ENCODE measurements around the gene MRPL45.
A peak's percentile ranks its signal among the peaks of the same experiment; 100 is the strongest.
"Not testable (repeated sequence)": the region's sequence is repeated elsewhere in the genome, so short reads cannot be mapped to it uniquely, and the experiment has no call there.

Gene MRPL45

DNA sequence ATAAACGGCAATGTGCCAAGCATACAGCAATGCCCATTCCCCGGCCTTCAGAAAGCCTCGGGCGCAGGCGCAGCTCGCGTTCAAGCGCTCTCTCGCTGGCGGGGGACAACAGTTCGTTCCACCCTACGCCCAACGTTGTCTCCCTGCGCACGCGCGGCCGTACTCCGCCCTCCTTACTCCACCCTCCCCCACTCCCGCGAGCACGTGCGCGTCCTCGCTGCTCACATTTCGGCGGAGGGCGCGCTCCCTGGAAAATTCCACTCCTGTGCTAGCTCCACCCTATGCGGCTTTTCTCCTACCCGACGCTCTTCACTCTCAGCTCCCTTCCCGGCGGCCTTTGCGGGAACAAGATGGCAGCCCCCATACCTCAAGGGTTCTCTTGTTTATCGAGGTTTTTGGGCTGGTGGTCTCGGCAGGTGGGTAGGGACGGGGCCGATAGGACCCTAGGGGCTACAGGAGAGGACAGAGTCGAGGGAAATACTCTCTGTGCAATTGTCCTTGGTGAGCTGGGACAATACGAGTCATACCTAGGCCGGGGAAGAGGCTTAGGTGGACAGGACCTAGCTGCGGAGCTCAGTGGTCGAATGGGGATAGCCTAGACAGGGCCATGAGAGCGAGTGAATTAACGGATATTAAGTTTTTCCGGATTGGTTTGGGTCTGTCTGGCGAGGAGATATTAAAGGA lies at the start of gene MRPL45:
Gene MRPL45, plus strand, starts transcription at position 335 of the 684 bp plus-strand sequence. Its CDS starts 16 bp downstream, at position 351.
- peak; percentile 95 for DNase-seq

DNA sequence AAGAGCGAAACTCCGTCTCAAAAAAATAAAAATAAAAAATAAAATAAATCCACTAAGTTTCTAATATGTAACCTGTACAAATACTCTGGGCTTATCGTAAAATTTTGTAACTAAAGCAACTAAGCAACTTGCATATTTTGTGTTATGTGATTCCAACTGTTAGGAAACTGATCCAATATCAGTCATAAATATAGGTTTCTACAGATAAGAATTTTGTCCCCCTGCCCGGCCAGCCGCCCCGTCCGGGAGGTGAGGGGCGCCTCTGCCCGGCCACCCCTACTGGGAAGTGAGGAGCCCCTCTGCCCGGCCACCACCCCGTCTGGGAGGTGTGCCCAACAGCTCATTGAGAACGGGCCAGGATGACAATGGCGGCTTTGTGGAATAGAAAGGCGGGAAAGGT lies 43.8 kb upstream of the MRPL45 start:
- DNase-seq, result not testable (repeated sequence)

- DNase-seq, result not testable (repeated sequence)
These were observed 42.6 kb upstream of the MRPL45 start for GRCh38 chr17:38254357-38254756.

DNA sequence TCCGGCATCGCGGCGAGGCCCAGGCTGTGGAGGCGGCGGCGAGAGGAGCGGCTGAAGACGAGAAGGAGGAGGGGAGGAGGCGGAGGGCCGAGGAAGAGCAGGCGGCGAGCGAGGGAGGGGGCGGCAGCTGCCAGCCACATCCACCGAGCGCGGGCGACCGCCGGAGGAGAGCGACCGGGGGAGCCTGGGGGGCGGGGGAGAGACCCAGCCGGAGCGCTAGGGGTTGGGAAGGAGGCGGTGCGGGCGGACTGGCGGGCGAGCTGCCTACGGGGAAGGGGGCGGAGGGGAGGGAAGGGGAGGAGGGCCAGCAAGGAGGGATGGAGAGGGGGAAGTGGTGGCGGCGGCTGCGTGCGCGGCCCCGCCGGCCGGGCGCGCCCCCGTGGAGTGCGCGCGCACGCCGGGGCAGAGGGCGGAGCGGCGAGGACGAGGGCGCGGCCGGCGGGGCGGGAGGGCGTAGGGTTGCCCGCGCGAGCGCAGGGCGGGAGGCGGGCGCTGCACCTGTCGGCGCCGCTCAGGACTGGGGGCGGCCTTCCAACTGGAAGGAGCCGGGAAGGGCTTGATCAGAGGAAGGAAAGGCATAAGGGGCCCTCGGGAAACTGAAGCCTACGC lies 39.9 kb upstream of the MRPL45 start:
- DNase-seq, result peak; percentile 73

DNA sequence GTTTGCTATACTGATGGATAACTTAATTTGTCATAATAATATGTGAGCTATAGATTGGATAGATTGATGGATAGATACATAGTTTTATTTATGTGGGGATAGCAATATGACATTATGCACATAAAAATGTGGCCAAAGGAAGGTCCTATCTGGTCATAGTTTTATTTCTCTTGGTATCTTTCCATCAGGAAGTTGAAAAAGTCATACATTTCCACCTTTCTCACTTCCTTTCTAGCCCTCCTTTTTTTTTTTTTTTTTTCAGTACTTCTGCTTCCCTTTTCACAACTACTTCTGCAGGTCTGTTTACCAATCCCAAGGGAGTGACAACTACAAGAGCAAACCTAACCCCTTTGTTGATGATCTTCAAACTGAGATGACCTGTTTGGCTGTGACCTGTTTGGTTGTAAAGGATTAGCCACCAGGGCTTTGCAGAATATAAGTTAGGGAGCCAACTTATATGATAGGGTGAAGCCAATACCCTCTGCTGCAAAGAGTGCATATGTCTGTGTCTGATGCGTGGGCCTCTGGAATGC lies 30.9 kb upstream of the MRPL45 start:
- DNase-seq, result not testable (repeated sequence)

DNA sequence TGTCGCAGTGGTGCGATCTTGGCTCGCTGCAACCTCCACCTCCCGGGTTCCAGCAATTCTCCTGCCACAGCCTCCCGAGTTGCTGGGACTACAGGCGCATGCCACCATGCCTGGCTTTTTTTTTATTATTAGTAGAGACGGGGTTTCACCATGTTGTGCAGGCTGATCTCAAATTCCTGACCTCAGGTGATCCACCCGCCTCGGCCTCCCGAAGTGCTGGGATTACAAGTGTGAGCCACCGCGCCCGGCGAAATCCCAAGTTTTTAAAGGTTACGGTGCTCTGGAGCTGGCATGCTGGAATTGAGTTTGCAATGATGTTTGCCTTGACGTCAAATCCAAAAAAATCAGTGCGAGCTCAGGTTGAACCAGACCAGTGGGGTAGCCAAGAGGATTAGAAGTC lies 30.4 kb upstream of the MRPL45 start:
- DNase-seq, result not testable (repeated sequence)

- not testable (repeated sequence) for DNase-seq
These were observed 28.8 kb upstream of the MRPL45 start for GRCh38 chr17:38268138-38268537.

DNA sequence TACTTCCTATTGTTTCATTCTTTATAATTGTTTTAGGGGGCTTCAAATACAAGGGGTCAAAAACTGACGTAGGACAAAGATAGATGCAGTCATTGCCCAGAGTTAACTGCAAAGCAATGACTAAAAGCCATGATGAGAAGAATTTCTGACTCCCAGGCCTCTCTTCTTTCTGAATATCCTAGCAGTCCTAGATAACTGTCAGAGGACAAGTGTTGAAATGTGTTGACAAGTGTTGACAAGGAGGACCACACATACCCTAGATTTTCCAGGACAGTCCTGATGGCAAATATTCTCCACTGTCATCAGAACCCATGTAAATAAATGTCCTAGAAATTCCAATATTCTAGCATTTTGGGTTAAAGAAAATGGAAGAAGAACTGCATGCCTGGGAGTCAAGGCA lies 27.9 kb upstream of the MRPL45 start:
- not testable (repeated sequence) for DNase-seq

DNA sequence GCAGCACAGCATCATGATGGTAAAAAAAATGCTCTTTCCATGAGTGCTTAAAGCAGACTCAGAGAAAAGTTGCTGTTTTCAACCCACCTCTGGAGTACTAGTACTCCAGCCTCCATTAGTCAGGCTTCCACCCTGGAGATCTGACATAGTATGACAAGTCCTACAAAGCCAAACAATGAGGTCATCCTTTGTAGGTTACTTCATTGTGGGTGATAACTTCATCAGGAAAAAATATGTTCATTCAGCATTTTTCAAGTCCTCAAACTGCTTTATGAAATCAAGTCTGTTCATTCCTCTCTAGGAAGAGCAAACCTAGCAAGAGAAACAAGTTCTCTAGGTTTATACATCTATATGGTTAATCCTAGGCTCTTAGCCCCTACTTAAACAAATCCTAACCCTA lies 27.4 kb upstream of the MRPL45 start:
- DNase-seq, result not testable (repeated sequence)

- DNase-seq, result not testable (repeated sequence)
These were observed 11.0 kb upstream of the MRPL45 start for GRCh38 chr17:38285994-38286393.

DNA sequence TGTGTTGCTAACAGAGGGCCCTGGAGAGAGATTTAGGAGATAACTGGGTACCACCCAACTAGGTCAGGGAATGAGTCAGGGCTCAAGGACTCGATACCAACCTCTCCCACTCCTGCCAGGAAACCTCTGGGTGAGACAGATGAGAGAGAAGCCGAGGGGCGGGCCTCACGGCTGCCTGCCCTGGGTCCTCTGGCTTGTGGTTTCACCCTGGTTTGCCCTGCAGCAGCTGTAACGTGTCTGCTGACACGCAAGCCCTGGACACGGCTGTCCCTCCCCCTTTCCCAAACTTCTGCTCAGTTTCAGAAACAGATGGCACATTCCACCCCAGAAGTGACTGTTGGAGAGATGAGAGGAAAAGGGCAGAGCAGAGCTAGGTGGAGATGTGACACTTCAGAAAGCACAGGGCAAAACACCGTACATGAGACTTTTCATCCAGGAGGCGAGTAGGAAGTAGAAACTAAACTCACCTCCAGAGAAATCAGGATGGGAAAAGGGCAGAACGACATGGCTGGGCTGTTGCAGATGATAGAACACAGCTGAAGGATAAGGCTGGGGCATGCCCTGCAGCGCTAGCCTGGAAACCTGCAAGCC lies 10.4 kb upstream of the MRPL45 start:
- not testable (repeated sequence) for DNase-seq

- DNase-seq, result peak; percentile 6
These were observed 8.6 kb upstream of the MRPL45 start for GRCh38 chr17:38288217-38288827.

GRCh38 chr17:38289760-38290159 lies 7.2 kb upstream of the MRPL45 start:
- not testable (repeated sequence) for DNase-seq

DNA sequence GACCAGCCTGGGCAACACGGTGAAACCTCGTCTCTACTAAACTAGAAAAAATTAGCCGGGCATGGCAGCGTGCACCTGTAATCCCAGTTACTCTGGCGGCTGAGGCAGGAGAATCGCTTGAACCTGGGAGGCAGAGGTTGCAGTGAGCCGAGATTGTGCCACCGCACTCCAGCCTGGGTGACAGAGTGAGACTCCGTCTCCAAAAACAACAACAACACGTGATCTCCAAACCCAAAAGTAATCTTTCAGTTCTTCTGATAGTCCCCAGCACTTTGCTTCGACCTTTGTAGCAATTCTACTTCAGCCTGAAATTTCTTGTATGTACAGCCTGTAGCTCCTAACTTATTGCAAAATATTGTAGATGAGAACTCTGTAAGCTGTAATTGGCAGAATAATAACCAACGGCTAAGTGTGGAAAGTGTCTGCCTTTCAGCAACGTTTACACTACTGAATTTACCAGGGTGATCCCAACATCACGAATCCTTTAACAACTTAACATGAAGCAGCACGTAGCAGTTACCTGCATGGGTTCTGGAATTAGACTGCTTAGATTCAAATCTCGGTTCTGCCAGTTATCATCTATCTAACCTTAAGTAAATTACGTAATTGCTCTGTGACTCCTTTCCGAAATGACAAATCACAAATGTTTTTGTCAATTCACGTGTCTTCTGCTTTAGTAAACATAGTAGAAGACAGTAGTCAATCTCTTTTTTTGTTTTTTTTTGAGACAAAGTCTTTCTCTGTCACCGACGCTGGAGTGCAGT lies 1.2 kb upstream of the MRPL45 start:
- DNase-seq, result not testable (repeated sequence)

DNA sequence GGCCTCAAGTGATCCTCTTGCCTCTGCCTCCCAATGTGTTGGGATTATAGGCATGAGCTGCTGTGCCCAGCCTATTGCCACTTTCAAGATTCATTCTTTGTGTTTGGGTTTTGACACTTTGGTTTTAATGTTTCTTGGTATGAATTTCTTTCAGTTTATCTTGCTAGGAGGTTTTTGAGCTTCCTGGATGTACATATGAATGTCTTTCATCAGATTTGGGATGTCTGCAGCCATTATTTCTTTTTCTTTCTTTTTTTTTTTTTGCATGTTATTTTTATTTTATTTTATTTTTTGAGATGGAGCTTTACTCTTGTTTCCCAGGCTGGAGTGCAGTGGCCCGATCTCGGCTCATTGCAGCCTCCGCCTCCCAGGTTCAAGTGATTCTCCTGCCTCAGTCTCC lies 18.5 kb downstream of the MRPL45 start:
- no peak for DNase-seq

DNA sequence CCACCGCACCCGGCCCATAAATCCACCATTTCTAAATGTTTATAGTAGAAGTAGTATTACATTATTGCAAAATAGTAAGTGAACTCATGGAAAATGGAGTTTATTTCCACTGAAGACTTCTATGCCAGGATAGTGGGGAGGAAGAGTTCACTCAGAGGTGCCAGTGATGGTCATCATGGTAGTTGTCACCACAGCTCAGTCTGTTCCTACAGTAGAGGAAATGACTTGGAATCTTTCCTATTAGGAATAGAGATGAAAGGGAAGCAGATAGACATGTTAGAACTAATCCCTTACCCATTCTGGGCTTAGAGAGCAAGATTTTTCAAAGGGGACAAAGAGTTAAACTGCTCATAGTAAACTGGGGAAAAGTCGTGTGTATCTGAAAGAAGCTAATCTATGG lies 20.1 kb downstream of the MRPL45 start:
- no peak for DNase-seq

DNA sequence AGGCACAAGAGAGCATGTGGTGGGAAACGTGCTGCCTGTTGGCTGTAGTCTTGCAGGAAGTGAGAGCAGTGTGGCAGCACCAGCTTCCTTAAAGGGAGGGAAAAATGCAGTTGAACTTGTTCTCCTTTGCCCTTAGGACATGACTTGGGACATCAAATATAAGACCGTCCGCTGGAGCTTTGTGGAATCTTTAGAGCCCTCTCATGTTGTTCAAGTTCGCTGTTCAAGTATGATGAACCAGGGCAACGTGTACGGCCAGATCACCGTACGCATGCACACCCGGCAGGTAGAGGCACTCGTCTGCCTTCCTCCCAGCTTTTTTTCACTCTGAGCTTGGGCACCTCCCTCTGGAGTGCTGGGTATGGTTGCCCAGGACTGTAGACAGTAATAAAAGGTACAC lies 23.5 kb downstream of the MRPL45 start:
- DNase-seq, result no peak

DNA sequence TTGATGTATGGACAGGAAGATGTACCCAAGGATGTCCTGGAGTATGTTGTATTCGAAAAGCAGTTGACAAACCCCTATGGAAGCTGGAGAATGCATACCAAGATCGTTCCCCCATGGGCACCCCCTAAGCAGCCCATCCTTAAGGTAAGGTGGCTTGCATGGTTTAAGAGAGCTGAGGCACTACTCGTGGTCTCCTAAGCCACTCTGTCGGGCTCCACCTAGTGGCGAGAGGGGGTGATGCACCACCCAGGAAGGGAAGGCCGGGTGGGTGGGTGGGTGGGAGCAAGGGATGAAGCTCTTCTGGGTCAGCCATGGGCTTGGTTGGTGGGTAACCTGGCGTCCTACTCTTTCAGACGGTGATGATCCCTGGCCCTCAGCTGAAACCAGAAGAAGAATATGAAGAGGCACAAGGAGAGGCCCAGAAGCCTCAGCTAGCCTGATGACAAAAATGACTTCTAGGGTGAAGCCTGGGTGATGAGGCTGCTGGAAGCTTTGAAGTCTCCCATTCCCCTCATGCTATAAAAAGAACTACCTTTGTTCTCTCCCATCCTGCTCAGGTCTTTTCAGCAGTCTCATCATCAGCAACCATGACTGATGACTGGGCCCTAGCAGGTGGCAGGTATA lies 25.3 kb downstream of the MRPL45 start:
- DNase-seq, result no peak

GRCh38 chr17:38322897-38323296 lies 25.9 kb downstream of the MRPL45 start:
- no peak for DNase-seq

DNA sequence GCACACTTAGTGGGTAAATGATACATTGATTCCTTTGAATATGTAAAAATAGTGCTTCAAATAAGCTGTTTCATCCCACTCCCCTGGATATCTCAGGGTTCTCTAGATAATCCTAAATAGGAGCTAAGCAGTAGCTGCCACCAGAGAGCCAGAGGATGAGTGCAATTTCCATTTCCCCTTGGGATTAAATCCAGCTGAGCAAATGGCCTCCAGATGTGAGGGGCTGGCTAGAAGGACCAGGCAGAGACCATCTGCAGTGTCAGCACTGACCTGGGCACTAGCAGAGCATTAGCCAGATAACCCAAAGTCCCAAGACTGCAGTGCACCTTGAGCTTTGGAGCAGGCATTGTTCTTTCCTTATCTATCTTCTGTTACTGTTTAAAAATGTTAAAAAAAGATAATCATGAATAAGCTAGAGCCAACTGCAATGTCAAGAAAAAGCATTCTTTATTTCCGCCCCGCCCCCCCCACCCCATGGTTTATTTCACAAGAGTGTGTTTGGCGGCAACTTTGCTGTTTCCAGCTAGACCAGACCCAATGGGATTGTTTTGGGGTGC lies 27.3 kb downstream of the MRPL45 start:
- no peak for DNase-seq

- no peak for DNase-seq
These were observed 27.8 kb downstream of the MRPL45 start for GRCh38 chr17:38324772-38325171.

Data from NCI-H1092 treated with DMSO at 0.1 percent for 48 hours (cell line).